CD4-positive, alpha-beta T cell (primary cell): Measurements from ENCODE around the gene DLG1. TPM values are rescaled to one million over a fixed set of nuclear protein-coding genes. Genes with fewer than 3 reads are reported as not detected.

Experiments used
- ATAC-seq: fragments of 200-7000 bp; cut with Tn5 transposase; one replicate; pipeline ENCODE4 v1.10.0; 2022; ENCODE audit warnings: mild to moderate bottlenecking; ENCODE audit not compliant: poor library complexity
- CTCF ChIA-PET: fragments of 350-600 bp; sonication (Branson Sonifier 250); formaldehyde crosslinking; loops from one replicate; lab custom pipeline; 2021; ENCODE audit warnings: antibody characterized with exemption, inconsistent platforms; lab: Charles Lee
- POLR2A ChIA-PET: fragments of 350-600 bp; sonication (Branson Sonifier 250); formaldehyde crosslinking; loops from one replicate; lab custom pipeline; 2021; ENCODE audit warnings: antibody characterized with exemption, inconsistent platforms; lab: Charles Lee
- DNase-seq, 14 experiments: peaks; one replicate each; pipeline ENCODE4 v3.0.0-alpha.2; 2013 to 2020; ENCODE audit warnings: mixed read lengths in 2 of 14
- H3K27ac ChIP-seq, 2 donors: one replicate each; pipeline versions ENCODE4 v1.5.1 to v1.7.0; 2013; ENCODE audit warnings: low read length in 2 of 2, low read depth in 1 of 2, mild to moderate bottlenecking in 1 of 2
- H3K27me3 ChIP-seq, 2 experiments: 1 replicate in 1 of 2; 2 replicates in 1 of 2; pipeline versions ENCODE4 v1.6.1 to v1.7.0; 2013; ENCODE audit warnings: low read length in 2 of 2, control low read depth in 1 of 2, mild to moderate bottlenecking in 1 of 2, moderate library complexity in 1 of 2; ENCODE audit not compliant: insufficient read depth in 2 of 2, control insufficient read depth in 1 of 2
- H3K36me3 ChIP-seq: one replicate; pipeline ENCODE4 v1.6.1; 2013; ENCODE audit warnings: low read length, control low read depth; ENCODE audit not compliant: insufficient read depth
- H3K4me1 ChIP-seq: one replicate; pipeline ENCODE4 v1.6.1; 2013; ENCODE audit warnings: low read length, control low read depth; ENCODE audit not compliant: insufficient read depth
- H3K4me3 ChIP-seq: one replicate; pipeline ENCODE4 v1.5.1; 2013; ENCODE audit warnings: mild to moderate bottlenecking, low read length, moderate library complexity
- H3K9me3 ChIP-seq, 2 experiments: 1 replicate in 1 of 2; 2 replicates in 1 of 2; pipeline versions ENCODE4 v1.6.1 to v1.7.0; 2013; ENCODE audit warnings: low read length in 2 of 2, mild to moderate bottlenecking in 2 of 2, control low read depth in 1 of 2, moderate library complexity in 1 of 2; ENCODE audit not compliant: control insufficient read depth in 1 of 2, insufficient read depth in 1 of 2
- H3K27ac Mint-ChIP-seq: one replicate; pipeline ENCODE4 v1.8.0; 2020; ENCODE audit warnings: mixed read lengths
- H3K27me3 Mint-ChIP-seq: one replicate; pipeline ENCODE4 v1.8.0; 2021; ENCODE audit warnings: mixed read lengths
- H3K36me3 Mint-ChIP-seq: one replicate; pipeline ENCODE4 v1.8.0; 2021; ENCODE audit warnings: low read depth, mixed read lengths
- H3K4me1 Mint-ChIP-seq: one replicate; pipeline ENCODE4 v1.8.0; 2021; ENCODE audit warnings: low read depth, mixed read lengths
- H3K4me3 Mint-ChIP-seq: one replicate; pipeline ENCODE4 v1.8.0; 2020; ENCODE audit warnings: mild to moderate bottlenecking, mixed read lengths
- H3K9me3 Mint-ChIP-seq: one replicate; pipeline ENCODE4 v1.8.0; 2020; ENCODE audit warnings: mixed read lengths
- intact Hi-C, 2 experiments: fragments of 100-400 bp; cut with DNase I in 1 of 2; cut with micrococcal nuclease in 1 of 2; formaldehyde crosslinking; loops; one replicate each; pipeline versions ENCODE4 v1.15.1 to v1.9.0; 2023 to 2025; cut with DNase I, micrococcal nuclease
- total RNA-seq, 174 experiments: library from RNA in 2 of 174; stranded (reverse) in 2 of 174; gene quantifications; one replicate each; pipeline ENCODE4 v1.2.3 and lab custom pipeline; 2021 to 2026
- TF ChIP-seq, protein P1 (sequence below): fragments of 200-600 bp; IDR thresholded peaks from one replicate; pipeline ENCODE4 v1.8.0; 2022; ENCODE audit warnings: antibody characterized with exemption, mild to moderate bottlenecking

DLG1 gene
- total RNA-seq, 2 experiments from 2014 or later, result 86.8 to 91.8 TPM

DNA sequence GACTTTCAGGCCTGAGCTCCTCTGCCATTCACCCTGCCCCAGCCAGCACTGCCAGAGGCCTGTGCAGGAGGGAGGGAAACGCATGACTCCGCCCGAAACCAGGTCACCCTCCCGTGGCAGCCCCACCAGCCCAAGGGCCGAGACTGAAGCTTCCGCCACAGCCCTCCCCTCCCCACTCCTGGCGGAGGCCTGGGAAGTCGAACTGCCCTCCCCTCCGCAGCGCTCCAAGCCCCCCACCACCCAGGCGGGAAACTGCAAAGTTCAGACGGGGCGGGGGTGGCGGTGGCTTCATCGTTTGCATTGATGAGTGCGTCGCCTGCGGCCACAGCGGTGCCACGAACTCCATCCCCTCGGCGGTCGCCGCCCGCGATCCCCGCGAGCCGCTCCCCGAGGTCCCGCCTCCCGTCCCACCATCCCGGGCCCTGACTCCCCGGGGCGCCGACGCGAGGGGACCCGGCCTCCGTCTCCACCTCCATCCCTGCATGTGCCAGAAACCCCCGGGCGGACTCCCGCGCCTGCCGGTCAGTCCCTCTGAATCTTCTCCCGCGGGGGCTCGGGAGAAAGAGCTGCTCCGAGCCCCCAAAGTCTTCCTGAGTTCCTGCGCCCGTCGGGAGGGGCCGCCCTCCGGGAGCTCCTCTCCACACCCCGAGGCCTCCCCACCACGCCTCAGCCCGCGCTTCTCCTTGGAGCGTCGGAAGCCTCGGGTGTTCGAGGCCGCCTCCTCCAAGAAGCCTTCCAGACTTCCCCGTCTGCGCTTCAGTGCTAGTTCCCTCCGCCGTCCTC is 269.5 kb downstream of the DLG1 start:
- Histone ChIP-seq H3K27me3 (peaks cover 0 to 2% of the 10 kb centered on the region in 2 experiments), H3K9me3 (no peaks in the 10 kb centered on the region), H3K4me3 (peak overlapping the region; percentile 59), H3K4me1 (peaks cover 20% of the 10 kb centered on the region), H3K27ac (no peak overlapping the region), H3K36me3 (no peaks in the 10 kb centered on the region)
- H3K9me3 Mint-ChIP-seq, result no peaks in the 10 kb centered on the region
- H3K4me3 Mint-ChIP-seq, result peak overlapping the region; percentile 65
- DNase-seq (peak in 3 of 14 experiments; percentile 18 to 51 (median 41)), ATAC-seq (peak; percentile 32)
- TF ChIP-seq, protein P1, sequence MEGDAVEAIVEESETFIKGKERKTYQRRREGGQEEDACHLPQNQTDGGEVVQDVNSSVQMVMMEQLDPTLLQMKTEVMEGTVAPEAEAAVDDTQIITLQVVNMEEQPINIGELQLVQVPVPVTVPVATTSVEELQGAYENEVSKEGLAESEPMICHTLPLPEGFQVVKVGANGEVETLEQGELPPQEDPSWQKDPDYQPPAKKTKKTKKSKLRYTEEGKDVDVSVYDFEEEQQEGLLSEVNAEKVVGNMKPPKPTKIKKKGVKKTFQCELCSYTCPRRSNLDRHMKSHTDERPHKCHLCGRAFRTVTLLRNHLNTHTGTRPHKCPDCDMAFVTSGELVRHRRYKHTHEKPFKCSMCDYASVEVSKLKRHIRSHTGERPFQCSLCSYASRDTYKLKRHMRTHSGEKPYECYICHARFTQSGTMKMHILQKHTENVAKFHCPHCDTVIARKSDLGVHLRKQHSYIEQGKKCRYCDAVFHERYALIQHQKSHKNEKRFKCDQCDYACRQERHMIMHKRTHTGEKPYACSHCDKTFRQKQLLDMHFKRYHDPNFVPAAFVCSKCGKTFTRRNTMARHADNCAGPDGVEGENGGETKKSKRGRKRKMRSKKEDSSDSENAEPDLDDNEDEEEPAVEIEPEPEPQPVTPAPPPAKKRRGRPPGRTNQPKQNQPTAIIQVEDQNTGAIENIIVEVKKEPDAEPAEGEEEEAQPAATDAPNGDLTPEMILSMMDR, result no peak
- ChIA-PET POLR2A (interaction anchor here (0.7 to 2.1 kb wide), 3 partner anchors 26 to 460 kb away, joined by 3 to 7 read pairs (median 5); partner anchors contain the start of genes FBXO45, NCBP2 and WDR53), CTCF (interaction anchor here (0.6 to 2.6 kb wide), 10 partner anchors 11 to 435 kb away, joined by 3 to 10 read pairs (median 4); partner anchors contain the start of gene NCBP2)
- H3K27me3 Mint-ChIP-seq, result no peaks in the 10 kb centered on the region
- intact Hi-C loops, result loop anchor here in 1 of 2 experiments (1.0 kb wide), 1 partner anchor 26 kb away; no protein-coding TSS in a partner anchor
- no peak overlapping the region for H3K27ac Mint-ChIP-seq
- H3K36me3 Mint-ChIP-seq, result no peaks in the 10 kb centered on the region
- H3K4me1 Mint-ChIP-seq, result no peaks in the 10 kb centered on the region

DNA sequence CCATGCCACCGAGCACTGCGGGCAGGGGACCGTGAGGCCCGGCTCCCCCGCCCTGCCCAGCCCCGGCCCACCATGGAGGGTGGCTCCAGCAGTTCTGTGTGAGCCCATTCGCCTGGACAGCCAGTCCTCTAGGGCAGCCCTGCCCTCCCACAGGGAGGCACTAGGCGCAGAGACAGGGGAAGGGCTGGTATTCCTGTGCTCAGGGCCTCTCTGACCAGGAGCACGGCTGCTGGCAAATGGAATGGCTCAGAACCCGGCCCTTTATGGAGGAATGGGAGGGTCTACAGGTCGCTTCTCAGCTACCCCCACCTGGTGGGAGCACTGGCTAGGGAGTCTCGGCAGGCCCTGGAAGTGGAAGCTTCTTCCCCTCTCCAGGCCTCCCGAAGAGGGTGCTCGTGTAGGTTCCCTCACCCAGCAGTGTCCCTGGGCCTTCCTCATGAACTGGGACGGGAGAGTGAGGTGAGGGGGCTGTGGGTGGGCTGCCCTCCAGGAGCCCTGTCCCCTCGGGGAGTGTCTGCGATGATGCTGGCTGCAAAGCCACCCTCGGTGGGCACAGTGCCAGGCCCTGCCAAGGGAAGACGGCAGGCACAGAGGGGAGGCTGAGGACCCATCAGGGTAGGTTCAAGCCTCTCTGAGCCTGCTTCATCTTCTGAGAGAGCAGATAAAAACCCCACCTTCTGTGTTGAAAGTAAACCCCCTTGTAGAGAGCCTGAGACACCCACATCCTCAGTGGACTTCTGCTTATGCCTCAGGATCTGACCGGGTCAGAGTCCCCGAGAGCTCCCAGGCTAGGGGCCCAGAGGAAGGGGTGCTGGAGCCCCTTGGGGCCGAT is 270.3 kb downstream of the DLG1 start:
- H3K27me3 Mint-ChIP-seq, result no peaks in the 10 kb centered on the region
- peak overlapping the region; percentile 65 for H3K4me3 Mint-ChIP-seq
- ChIA-PET CTCF (interaction anchor here (1.7 to 2.6 kb wide), 2 partner anchors 14 to 25 kb away, joined by 6 to 10 read pairs; no protein-coding TSS in a partner anchor), POLR2A (no interaction called here)
- no peaks in the 10 kb centered on the region for H3K36me3 ChIP-seq
- no peak overlapping the region for H3K27ac ChIP-seq
- DNase-seq, result no peak
- H3K4me1 Mint-ChIP-seq, result no peaks in the 10 kb centered on the region
- no peaks in the 10 kb centered on the region for H3K36me3 Mint-ChIP-seq
- TF ChIP-seq, protein P1, result no peak
- peaks cover 0 to 2% of the 10 kb centered on the region in 2 experiments for H3K27me3 ChIP-seq
- H3K9me3 Mint-ChIP-seq, result no peaks in the 10 kb centered on the region
- intact Hi-C loops, result no loop called here
- H3K4me1 ChIP-seq, result peaks cover 25% of the 10 kb centered on the region
- ATAC-seq, result no peak
- H3K27ac Mint-ChIP-seq, result no peak overlapping the region
- H3K4me3 ChIP-seq, result no peak overlapping the region
- no peaks in the 10 kb centered on the region for H3K9me3 ChIP-seq

DNA sequence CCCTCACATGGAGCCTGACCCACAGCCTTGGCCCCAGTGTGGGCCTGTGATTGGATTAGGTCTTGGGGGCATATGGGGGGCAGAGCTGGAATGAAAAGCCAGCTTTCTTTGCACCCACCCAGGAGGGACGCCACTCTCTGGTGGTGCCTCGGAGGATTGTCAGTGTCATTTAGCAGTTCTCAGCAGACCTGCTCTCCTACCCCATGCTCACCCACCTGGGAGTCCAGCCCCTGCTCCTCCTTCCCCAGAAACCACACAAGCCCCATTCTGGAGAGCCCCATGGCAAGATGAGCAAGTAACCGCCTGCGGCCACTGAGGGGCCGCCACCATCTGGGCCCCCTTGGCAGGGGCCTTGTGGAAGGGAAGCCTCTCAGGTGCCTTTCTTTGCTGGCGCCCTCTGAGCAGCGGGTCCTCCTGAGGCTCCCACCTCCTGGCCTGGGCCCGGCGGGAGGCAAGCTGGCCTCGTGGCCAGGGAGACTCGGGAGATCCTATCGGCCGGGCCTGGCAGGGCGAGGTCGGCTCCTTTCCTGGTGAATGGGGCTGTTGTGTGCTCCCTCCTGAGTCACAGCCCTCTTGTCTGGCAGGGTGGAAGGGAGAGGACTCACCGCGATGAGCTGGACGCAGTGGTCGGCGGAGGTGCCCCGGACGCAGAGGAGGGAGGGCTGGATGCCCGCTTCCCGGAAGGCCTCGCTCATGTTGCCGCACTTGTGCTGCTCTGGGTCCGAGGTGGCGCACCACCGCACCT is 271.1 kb downstream of the DLG1 start:
- intact Hi-C loops, result no loop called here
- no peaks in the 10 kb centered on the region for H3K4me1 Mint-ChIP-seq
- no peaks in the 10 kb centered on the region for H3K36me3 ChIP-seq
- TF ChIP-seq, protein P1, result no peak
- no peaks in the 10 kb centered on the region for H3K9me3 Mint-ChIP-seq
- no peaks in the 10 kb centered on the region for H3K27me3 Mint-ChIP-seq
- ATAC-seq (no peak), DNase-seq (no peak)
- H3K27ac Mint-ChIP-seq, result no peak overlapping the region
- H3K4me3 Mint-ChIP-seq, result no peak overlapping the region
- H3K4me3 ChIP-seq, result no peak overlapping the region
- H3K27me3 ChIP-seq, result peaks cover 0 to 2% of the 10 kb centered on the region in 2 experiments
- no peak overlapping the region for H3K27ac ChIP-seq
- H3K36me3 Mint-ChIP-seq, result no peaks in the 10 kb centered on the region
- ChIA-PET POLR2A (no interaction called here), CTCF (no interaction called here)
- H3K9me3 ChIP-seq, result no peaks in the 10 kb centered on the region
- H3K4me1 ChIP-seq, result peaks cover 29% of the 10 kb centered on the region
